Measurements from ENCODE around the gene CP.
"Not testable (repeated sequence)": the region's sequence is repeated elsewhere in the genome, so short reads cannot be mapped to it uniquely, and the experiment has no call there.

The CP gene

DNA sequence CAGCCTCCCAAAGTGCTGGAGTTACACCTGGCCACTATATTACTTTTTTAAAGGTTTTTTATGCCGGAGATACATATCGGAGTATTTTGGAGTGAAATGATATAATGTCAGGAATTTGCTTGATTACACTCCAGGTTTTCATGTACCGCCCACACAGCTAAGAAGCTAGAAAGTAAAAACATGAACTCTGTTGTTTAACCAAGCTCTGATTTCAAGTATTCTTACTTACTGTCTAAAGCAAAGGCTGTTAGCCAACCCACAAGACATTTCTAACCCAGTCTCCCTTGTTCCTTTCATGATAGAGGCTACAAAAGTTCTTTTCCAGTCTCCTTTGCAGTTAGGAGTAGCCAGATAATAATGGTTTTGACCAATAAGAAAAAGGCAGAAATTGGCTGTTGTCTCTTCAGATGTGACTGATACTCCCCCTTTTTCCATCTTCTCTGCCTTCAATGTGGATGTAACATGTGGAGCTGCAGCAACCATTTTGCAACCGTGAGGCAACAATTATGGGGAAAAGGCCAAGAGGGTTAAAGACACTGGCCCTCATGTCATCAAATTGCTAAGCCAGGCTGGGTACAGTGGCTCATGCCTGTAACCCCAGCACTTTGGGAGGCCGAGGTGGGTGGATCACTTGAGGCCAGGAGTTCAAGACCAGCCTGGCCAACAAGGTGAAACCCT is 6.1 kb upstream of the CP start:
- no peak for DNase-seq (ENCODE audit: low read depth in 2 of 2)

DNA sequence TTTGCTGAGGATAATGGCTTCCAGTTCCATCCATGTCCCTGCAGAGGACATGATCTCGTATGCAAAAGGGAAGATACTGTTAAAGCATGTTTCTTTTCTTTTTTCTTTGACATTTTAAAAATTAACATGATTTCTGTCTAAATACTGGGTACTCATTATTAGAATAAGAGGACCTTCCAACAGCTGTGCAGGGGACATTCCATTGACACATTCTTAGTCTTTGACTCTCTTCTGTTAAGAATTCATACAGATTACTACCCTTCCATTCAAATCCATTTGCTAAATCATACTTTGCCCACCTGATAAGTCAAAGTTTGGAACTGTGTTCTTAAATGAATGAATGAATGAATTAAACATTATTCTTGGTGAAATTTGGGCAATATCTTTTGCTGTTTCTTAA is 5.1 kb upstream of the CP start:
- DNase-seq (ENCODE audit: low read depth in 2 of 2), result no peak

DNA sequence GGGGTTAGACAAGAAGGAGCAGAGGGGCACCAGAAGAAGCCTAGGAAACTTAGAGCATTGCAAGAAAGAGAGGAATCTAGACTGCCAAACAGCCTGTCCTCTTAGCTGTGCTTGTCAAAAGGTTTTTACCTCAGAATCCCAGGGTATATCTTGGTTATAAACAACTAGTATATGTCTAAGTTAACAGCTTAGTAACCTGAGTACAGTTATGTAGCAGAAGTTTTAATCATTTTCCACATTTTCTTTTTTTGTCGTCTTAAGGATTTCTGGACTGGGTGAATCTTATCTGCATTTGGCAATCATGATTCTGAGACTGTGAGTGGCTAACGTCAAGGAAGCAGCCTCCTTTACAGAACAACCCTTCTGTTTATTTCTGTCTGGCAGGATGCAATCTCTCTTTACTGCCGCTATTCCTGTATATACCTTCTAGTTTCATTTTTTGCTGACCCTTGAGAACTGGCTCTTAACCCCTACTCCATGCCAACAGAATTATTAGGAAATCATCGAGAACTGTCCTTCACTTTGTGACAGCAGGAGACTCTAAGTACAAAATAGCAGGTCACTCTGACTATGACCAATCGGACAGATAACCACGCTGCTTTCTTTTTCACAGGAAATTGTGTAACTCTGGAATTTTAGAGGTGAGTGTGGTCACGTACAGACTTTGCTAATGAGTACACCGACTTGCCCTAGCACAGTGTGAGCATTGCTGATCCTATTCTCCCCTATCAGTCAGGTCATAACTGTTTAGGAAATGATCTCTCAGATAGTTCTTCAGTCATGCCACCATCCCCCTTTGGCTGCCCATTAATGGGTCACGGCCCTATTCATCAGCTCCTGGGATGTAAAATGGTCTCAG is 3.3 kb upstream of the CP start:
- DNase-seq (ENCODE audit: low read depth in 2 of 2), result peak in 1 of 2 donors; percentile 16

DNA sequence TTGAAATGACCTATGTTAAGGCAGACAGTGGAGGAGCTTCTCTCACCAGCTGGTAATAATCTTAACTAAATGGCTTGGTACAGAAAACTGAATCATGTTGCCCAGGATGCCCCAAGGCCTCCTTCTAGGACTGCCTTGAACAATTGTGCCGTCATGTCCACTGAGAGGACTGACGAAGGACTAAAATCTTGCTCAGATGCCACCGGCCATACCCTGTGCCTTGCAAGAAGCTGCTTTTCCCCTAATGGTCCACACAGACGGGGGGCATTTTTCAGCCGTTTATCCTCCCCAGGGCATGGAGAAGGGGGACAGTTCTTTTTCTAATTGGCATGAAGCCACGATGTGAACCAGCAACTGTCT is 1.8 kb upstream of the CP start:
- DNase-seq (ENCODE audit: low read depth in 2 of 2), result no peak

DNA sequence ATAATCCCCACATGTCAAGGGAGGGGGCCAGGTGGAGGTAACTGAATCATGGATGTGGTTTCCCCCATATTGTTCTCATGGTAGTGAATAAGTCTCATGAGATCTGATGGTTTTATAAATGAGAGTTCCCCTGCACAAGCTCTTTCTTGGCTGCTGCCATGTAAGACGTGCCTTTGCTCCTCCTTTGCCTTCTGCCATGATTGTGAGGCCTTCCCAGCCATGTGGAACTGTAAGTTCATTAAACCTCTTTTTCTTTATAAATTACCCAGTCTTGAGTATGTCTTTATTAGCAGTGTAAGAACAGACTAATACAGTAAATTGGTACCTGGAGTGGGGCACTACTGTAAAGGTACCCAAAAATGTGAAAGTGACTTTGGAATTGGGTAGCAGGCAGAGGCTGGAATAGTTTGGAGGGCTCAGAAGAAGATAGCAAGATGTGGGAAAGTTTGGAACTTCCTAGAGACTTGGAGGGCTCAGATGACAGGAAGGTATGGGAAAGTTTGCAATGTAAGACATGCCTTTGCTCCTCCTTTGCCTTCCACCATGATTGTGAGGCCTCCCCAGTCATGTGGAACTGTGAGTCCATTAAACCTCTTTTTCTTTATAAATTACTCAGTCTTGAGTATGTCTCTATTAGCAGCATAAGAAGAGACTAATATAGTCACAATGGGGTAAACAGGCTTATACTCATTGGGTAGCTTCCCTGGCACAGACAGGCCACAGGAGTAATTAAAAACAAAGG is 2.1 kb downstream of the CP start:
- not testable (repeated sequence) for DNase-seq (ENCODE audit: low read depth in 2 of 2)

DNA sequence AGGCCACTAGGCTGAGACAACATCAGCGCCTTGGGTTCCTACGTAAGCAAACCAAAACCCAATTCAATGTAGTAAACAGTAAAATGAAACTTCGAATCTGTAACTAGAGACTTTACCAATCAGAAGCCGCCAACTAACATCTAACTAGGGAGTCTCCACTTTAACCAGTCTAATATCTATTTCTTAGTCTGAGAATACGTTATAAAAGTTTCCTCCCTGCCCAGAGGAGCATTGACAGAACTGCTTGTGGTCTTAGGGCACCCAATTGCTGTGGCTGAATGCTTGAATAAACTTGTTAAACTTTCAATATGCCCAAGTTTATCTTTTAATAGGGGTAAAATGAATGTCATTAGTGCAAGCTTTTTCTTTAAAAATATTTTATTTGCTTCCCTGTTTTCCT is 4.3 kb downstream of the CP start:
- DNase-seq (ENCODE audit: low read depth in 2 of 2), result no peak

DNA sequence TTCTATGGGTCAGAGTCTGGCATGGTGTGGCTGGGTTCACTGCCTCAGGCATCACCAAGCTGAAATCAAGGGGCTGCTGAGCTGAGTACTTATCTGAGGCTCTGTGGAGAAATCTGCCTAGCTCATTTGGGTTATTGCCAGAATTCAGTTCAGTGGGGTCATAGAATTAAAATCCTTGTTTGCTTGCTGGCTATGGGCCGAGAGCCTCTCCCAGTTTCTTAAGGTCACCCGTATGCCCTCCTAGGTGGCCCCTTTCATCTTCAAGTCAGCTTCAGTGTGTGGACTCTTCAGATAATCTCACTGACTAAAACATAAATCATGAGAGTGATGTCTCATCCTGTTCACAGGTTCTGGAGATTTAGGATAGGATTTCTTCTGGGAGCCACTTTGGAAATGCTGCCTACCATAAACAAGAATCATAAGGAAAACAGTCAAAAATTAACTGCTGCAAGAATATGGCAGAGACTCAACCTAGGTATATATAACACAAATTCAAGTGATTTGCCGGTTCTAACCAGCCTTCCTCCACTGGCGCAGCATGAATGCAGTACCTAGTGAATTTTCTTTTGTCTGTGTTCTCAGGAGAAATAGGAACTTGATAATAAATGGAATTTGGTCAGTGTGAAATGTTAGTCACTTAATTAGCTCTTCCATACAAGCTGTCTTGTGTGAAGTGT is 5.3 kb downstream of the CP start:
- no peak for DNase-seq (ENCODE audit: low read depth in 2 of 2)

DNA sequence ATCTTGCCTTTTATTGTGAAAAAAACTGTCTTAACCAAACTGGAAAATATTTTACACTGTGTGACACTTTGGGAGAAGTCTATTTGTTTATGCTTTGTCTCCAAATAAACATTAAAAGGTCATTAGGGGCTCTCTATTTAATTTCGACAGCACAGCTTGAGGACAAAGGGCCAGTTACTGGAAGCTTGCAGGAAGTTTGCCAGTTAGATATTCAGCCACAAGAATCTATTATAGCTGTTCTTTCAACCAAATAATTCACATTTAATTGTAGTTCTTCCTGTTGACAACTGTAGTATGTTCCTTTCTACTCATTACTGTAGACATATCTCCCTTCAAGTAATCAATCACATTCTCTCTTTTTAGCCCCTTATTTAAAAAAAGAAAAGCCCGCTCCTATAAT is 6.1 kb downstream of the CP start:
- no peak for DNase-seq (ENCODE audit: low read depth in 2 of 2)

DNA sequence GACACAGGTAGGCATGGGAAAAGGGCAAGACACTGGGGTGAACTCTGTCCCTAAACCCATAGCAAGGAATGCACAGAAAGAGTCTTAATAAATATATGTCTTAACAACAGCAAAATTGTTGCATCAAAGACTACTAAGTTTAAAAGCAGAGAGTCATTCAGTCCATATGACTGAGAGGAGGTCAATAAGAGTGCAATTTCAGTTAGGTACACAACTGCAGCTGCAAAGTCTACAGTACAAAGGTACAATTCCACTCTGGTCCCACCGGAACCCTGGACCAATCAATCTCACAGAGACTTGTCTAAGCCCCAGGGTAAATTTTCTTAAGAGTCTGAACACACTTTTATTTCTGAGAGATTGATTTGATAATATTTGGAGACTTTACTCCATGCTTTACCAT is 6.9 kb downstream of the CP start:
- no peak for DNase-seq (ENCODE audit: low read depth in 2 of 2)

DNA sequence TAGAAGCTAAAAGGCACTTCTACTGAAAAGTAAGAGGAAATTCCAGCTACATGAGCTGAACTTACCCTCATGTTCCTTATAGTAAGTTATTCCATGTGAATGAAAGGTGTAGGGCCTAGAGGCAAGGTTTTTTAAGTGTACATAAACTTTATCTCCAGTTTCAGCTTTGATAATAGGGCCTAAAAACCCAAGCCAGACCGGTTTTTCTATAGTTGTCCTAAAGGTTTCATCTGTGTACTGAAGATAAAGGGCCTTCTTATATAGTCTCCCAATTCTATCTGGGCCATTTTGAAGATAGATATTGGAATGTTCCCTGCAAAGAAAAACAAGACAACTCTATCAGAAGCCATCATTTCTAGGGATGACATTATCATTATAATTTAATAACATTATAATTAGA is 9.2 kb downstream of the CP start:
- DNase-seq (ENCODE audit: low read depth in 2 of 2), result no peak

DNA sequence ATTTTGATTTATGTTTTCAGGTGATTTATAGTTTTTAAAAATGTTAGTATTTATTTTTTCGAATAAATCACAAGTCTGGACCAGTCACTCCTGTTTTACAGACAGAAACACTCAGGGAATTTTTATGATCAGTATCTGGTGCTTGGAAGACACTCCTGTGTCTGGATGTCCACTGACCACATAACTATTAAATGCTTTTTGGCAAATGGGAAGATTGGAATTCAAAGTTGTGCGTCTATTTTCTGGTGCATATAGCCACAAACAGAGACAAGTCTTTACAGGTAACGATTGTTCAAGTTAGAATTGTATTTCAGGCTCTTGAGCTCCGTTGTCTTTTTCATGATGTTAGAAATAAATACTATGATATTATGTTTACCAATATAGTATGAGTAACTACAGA is 12.2 kb downstream of the CP start:
- DNase-seq (ENCODE audit: low read depth in 2 of 2), result no peak

DNA sequence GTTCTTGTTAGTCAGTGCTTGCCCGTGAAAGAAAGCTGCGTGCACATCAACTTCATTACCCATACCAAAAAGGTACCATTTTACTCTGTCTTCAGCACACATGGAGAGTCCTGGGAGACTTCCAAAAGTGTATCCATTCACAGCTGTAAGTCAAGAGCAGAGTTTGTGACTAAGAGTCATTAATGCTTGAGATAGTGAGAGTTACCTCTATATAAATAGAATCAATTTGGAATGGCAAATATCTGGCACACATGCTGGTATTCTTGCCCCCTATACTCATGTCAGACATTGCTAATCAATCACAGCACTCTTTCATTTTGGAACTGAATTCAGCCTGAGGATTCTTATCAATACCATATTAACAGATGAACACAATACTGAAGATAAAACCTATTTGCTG is 14.2 kb downstream of the CP start:
- no peak for DNase-seq (ENCODE audit: low read depth in 2 of 2)

DNA sequence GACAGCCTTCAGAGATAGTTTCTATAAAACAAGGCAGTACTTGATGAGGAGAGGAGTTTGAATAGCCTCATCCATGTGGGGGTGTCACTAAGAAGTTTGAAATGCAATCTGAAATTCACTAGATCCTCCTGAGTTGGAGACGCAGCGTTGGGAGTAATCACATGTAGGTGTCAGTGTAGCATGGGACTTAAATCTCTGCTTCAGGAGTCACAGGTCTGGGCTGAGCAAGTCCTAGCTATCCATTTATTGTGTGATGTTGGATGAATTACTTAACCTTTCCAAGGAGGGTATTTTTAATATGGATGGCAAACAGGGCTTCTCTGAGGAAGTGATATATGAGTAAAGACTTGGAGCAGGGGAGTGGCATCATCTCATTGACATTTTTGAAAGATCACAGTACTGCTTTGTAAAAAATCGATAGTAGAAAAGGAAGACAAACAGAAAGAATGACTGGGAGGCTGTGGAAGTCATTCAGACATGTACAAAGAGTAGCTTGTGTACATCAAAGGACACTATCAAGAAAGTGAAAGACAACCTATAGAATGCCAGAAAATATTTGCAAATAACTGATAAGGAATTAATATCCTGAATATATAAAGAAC is 17.1 kb downstream of the CP start:
- no peak for DNase-seq (ENCODE audit: low read depth in 2 of 2)

DNA sequence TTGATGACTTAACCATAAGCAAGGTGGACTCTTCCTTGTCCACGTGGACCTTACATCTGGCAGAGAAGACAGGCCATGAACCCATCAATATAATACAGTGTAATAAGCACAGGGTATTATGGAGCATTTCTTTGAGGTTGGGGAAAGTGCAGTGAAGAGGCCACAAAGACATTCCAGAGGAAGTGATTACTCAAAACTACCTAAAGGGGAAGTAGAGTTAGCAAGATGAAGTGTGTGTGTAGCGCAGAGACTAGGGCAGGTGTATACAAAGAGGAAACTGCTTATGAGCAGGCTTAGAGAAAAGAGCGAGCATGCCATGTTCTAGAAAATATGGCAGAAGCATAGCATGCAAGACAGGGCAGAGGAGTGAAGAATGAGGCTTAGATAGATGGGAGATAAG is 17.9 kb downstream of the CP start:
- no peak for DNase-seq (ENCODE audit: low read depth in 2 of 2)

DNA sequence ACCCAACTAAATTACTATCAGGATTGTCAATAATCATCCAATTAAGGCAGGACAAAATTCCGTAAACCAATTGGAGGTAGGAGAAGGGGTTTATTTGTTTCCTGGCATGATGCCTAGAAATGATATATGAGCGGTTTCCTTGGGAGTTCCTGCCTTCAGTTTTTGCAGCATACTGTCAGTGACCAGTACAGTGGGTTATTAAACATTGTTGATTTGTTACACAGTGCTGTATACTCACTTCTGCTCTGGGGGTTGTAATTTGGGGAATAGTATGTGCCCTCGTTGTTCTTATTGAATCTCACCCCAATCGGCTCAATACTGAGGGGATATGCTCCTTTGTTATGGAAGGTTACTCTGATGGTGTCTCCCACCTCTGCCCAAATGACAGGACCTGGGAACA is 22.2 kb downstream of the CP start:
- no peak for DNase-seq (ENCODE audit: low read depth in 2 of 2)

DNA sequence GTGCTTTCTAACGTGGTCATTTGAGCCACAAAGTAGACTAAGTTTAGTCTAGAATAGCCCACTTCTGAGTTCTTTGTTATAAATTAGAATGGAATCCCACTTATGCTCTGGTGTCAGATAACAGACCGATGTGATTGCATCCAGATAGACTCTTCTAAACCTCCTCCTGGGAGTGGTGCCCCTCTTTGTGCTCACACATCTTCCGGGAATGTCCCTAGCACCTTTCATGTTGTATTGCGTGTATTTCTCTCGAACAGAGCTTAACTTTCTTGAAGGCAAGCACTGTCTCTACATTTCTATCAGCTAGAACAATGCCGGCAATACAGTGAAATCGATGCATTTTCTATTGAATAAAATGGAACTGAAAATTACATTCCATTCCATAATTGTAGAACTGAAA is 23.0 kb downstream of the CP start:
- no peak for DNase-seq (ENCODE audit: low read depth in 2 of 2)

DNA sequence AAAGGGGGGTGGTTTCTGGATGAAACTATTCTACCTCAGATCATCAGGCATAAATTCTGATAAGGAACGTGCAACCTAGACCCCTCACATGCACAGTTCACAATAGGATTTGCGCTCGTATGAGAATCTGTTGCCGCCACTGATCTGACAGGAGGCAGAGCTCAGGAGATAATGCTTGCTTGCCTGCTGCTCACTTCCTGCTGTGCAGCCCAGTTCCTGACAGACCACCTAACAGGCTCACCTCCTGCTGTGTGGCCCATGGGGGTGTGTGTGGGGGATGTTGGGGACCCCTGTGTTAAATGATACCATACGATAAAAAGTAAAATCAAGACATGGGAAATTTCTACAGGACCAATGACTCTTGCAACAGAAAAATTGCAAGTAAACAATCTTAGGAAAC is 24.0 kb downstream of the CP start:
- no peak for DNase-seq (ENCODE audit: low read depth in 2 of 2)

DNA sequence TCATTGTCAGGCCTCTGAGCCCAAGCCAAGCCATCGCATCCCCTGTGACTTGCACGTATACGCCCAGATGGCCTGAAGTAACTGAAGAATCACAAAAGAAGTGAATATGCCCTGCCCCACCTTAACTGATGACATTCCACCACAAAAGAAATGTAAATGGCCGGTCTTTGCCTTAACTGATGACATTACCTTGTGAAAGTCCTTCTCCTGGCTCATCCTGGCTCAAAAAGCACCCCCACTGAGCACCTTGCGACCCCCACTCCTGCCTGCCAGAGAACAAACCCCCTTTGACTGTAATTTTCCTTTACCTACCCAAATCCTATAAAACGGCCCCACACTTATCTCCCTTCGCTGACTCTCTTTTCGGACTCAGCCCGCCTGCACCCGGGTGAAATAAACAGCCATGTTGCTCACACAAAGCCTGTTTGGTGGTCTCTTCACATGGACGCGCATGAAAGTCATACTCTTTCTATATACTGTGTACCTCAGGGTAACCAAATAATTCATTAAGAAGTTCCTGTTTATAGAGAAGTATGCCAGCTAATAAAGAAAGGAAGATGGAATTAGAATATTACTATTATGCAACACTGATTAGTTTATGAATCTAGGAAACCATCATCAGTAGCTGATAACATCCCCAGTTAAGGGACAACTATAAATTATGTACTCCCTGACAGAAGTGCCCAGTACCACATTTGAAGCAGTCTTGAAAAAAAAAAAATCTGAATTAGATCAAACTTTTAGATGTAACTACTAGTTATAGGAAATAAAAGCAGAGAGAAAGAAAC is 24.6 kb downstream of the CP start:
- DNase-seq (ENCODE audit: low read depth in 2 of 2), result not testable (repeated sequence)

DNA sequence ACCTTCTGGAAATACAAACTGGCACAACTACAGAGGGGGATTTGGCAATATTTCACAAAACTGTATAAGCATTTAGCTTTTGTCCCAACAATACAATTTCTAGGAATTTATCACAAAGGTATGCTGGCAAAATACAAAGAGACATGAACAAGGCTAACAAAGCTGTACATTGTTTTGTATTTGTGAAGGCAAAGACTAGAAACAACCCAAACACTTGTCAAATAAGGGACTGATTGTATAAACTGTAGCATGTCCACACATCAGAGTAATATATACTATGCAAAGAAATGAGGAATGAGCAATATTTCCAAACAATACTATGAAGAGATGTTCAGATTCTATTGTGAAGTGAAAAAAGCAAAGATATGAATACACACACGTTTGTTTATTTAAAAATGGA is 26.4 kb downstream of the CP start:
- no peak for DNase-seq (ENCODE audit: low read depth in 2 of 2)

DNA sequence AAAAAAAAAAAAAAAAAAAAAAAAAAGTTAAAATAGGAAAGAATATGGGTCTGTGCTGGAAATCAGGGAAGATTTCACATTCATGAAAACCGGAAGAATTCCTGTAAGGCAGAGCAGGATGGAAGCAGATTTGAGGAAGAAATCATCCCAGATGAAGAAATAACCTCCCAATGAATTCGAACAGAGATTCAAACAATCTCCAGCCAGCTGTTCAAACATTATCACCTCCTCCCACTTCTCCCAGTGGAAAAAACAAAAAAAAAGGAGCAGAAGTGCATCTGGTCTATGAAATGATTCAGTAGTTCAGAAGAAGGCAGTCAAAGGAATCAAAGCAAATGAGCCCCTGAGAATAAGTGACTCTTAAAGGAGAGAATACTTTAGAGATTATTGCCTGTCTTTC is 33.1 kb downstream of the CP start:
- DNase-seq (ENCODE audit: low read depth in 2 of 2), result no peak

DNA sequence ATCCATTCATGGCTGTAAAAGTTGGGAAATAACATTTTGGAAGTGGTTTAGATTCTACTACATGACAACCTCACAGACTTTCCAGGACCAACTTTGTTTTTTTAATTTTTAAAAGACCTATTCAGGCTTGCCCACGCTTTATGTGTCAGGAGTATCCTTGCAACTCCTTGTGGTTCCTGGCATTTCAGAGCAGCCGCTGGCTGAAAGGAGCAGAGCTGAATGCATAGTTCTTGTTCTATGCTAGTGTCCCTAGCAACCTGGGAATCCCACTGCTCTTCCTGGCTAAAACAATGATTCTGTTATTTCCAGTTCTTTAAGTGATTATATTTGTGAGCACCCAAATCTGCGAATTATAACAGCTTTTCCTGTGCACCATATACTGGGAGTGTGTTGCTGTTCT is 34.9 kb downstream of the CP start:
- no peak for DNase-seq (ENCODE audit: low read depth in 2 of 2)

Data from stimulated activated CD4-positive, alpha-beta T cell treated with anti-CD3 and anti-CD28 coated beads, Interleukin-15, amount 100 ng/mL, for 48 hours (primary cell).